ENCODE measurements around the gene GSDMA.

GRCh38 chr17:39979016-39979670, 16.3 kb downstream of the GSDMA start:
- TF ChIP-seq POLR2A (IDR thresholded peaks at IDR 0.05) (no peak), EP300 (IDR thresholded peaks at IDR 0.05) (no peak), CTCF (IDR thresholded peaks at IDR 0.05) (no peak)

Data from ovary (tissue), 3 donors.